ENCODE results near the gene CERS6. TPM values are rescaled to one million over a fixed set of nuclear protein-coding genes. Genes with fewer than 3 reads are reported as not detected.

CERS6 gene
- total RNA-seq, 3 donors from 2014 or later, result 36.4 to 46.4 (median 44.8) TPM

GRCh38 chr2:168712053-168712452 lies 256.0 kb downstream of the CERS6 start:
- Histone ChIP-seq H3K36me3 (no peaks in the 10 kb centered on the region), H3K4me3 (no peak overlapping the region), H3K27ac (no peak overlapping the region), H3K9me3 (no peaks in the 10 kb centered on the region), H3K27me3 (no peaks in the 10 kb centered on the region), H3K4me1 (no peaks in the 10 kb centered on the region)
- intact Hi-C loops (cut with DNase I; ENCODE audit: low total_unique reads), result no loop called here
- no peak for DNase-seq (ENCODE audit: low spot score in 2 of 2)
- TF ChIP-seq POLR2AphosphoS5 (IDR thresholded peaks at IDR 0.05), result no peak
- no peak for TF ChIP-seq POLR2A (IDR thresholded peaks at IDR 0.05)
- TF ChIP-seq CTCF (IDR thresholded peaks at IDR 0.05), result no peak

GRCh38 chr2:168713325-168713724 lies 257.3 kb downstream of the CERS6 start:
- Histone ChIP-seq H3K4me3 (no peak overlapping the region), H3K36me3 (no peaks in the 10 kb centered on the region), H3K4me1 (no peaks in the 10 kb centered on the region), H3K9me3 (no peaks in the 10 kb centered on the region), H3K27ac (no peak overlapping the region), H3K27me3 (no peaks in the 10 kb centered on the region)
- intact Hi-C loops (cut with DNase I; ENCODE audit: low total_unique reads), result no loop called here
- TF ChIP-seq POLR2A (IDR thresholded peaks at IDR 0.05) (no peak), POLR2AphosphoS5 (IDR thresholded peaks at IDR 0.05) (no peak), CTCF (IDR thresholded peaks at IDR 0.05) (no peak)
- no peak for DNase-seq (ENCODE audit: low spot score in 2 of 2)

- Histone ChIP-seq H3K27me3 (no peaks in the 10 kb centered on the region), H3K27ac (no peak overlapping the region), H3K36me3 (no peaks in the 10 kb centered on the region), H3K4me1 (no peaks in the 10 kb centered on the region), H3K9me3 (no peaks in the 10 kb centered on the region), H3K4me3 (no peak overlapping the region)
- DNase-seq (ENCODE audit: low spot score in 2 of 2), result no peak
- intact Hi-C loops (cut with DNase I; ENCODE audit: low total_unique reads), result no loop called here
- TF ChIP-seq CTCF (IDR thresholded peaks at IDR 0.05) (no peak), POLR2A (IDR thresholded peaks at IDR 0.05) (no peak), POLR2AphosphoS5 (IDR thresholded peaks at IDR 0.05) (no peak)
These were observed 259.8 kb downstream of the CERS6 start for GRCh38 chr2:168715849-168716248.

- Histone ChIP-seq H3K36me3 (no peaks in the 10 kb centered on the region), H3K9me3 (no peaks in the 10 kb centered on the region), H3K4me1 (no peaks in the 10 kb centered on the region), H3K27ac (no peak overlapping the region), H3K27me3 (no peaks in the 10 kb centered on the region), H3K4me3 (no peak overlapping the region)
- intact Hi-C loops (cut with DNase I; ENCODE audit: low total_unique reads), result no loop called here
- no peak for TF ChIP-seq CTCF (IDR thresholded peaks at IDR 0.05)
- no peak for TF ChIP-seq POLR2AphosphoS5 (IDR thresholded peaks at IDR 0.05)
- TF ChIP-seq POLR2A (IDR thresholded peaks at IDR 0.05), result no peak
- DNase-seq (ENCODE audit: low spot score in 2 of 2), result no peak
These were observed 260.8 kb downstream of the CERS6 start for GRCh38 chr2:168716839-168717238.

- Histone ChIP-seq H3K4me1 (no peaks in the 10 kb centered on the region), H3K9me3 (no peaks in the 10 kb centered on the region), H3K27me3 (no peaks in the 10 kb centered on the region), H3K27ac (no peak overlapping the region), H3K36me3 (no peaks in the 10 kb centered on the region), H3K4me3 (no peak overlapping the region)
- TF ChIP-seq POLR2AphosphoS5 (IDR thresholded peaks at IDR 0.05), result no peak
- no peak for TF ChIP-seq POLR2A (IDR thresholded peaks at IDR 0.05)
- TF ChIP-seq CTCF (IDR thresholded peaks at IDR 0.05), result no peak
- intact Hi-C loops (cut with DNase I; ENCODE audit: low total_unique reads), result loop anchor here (2.0 kb wide), 1 partner anchor 47 kb away; no protein-coding TSS in a partner anchor
- DNase-seq (ENCODE audit: low spot score in 2 of 2), result no peak
These were observed 261.9 kb downstream of the CERS6 start for GRCh38 chr2:168717790-168718502.

Measured in breast epithelium (tissue), 4 donors.